Hepatocyte (in vitro differentiated cells): Measurements from ENCODE around the gene CSTPP1.

Experiments used
- CTCF ChIP-seq: fragments of 200-600 bp; sonication (generic); IDR thresholded peaks from 2 replicates; pipeline ENCODE4 v1.5.1; 2016; ENCODE audit warnings: antibody characterized with exemption, mild to moderate bottlenecking; ENCODE audit not compliant: poor library complexity
- EZH2 ChIP-seq: fragments of 200-600 bp; sonication (generic); IDR thresholded peaks from 2 replicates; pipeline ENCODE4 v1.6.1; 2016; ENCODE audit warnings: antibody characterized with exemption, mild to moderate bottlenecking, borderline replicate concordance

GRCh38 chr11:47155879-47156278 lies 219.3 kb downstream of the CSTPP1 start:
- no peak for TF ChIP-seq EZH2
- TF ChIP-seq CTCF = no peak
